Stomach (tissue), 4 donors: ENCODE results near the gene INPP5A.

Experiments
- CTCF ChIP-seq, 7 experiments: fragments of 450-650 bp in 4 of 7; fragments of 200-600 bp in 3 of 7; sonication (generic) in 3 of 7; IDR thresholded peaks; one replicate each; pipeline ENCODE4 v1.5.1; 2016 to 2019; ENCODE audit warnings: antibody characterized with exemption in 7 of 7, control low read depth in 2 of 7, mild to moderate bottlenecking in 1 of 7
- EP300 ChIP-seq: sonication (generic); formaldehyde crosslinking; IDR thresholded peaks from one replicate; pipeline ENCODE4 v1.6.1; 2017; ENCODE audit warnings: antibody characterized with exemption
- POLR2A ChIP-seq, 4 donors: fragments of 450-650 bp; IDR thresholded peaks; one replicate each; pipeline ENCODE4 v1.6.1; 2016; ENCODE audit warnings: antibody characterized with exemption in 4 of 4, control low read depth in 2 of 4, mild to moderate bottlenecking in 1 of 4, moderate library complexity in 1 of 4

- no peak for TF ChIP-seq POLR2A (IDR thresholded peaks at IDR 0.05)
- TF ChIP-seq EP300: no peak
- no peak for TF ChIP-seq CTCF (IDR thresholded peaks at IDR 0.05)
These were observed 211.2 kb downstream of the INPP5A start for GRCh38 chr10:132748545-132749370.
